ENCODE results near the gene SH3RF3. TPM values are rescaled to one million over a fixed set of nuclear protein-coding genes. Genes with fewer than 3 reads are reported as not detected.

SH3RF3 gene
- total RNA-seq, 1 donor from 2014 or later = 0.22 TPM

DNA sequence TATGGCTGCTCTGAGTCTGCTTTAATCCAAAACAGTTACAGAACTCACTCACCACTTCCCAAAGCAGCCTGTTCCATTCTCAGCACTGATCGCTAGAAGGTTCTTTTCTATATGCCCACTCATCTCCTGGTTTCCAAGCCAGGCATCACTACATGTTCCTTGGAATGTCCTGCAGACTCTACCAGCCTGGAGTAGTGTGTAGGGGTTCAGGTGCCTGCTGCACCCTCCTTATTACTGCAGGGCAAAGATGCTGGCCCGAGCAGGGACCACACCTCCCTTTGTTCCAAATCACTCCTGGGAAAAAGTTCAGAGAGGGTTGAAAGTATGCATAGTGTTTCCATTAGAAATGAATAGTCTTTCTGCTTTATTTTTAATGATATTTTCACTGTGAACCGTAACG, 196.6 kb downstream of the SH3RF3 start:
- intact Hi-C loops (cut with micrococcal nuclease) = no loop called here

DNA sequence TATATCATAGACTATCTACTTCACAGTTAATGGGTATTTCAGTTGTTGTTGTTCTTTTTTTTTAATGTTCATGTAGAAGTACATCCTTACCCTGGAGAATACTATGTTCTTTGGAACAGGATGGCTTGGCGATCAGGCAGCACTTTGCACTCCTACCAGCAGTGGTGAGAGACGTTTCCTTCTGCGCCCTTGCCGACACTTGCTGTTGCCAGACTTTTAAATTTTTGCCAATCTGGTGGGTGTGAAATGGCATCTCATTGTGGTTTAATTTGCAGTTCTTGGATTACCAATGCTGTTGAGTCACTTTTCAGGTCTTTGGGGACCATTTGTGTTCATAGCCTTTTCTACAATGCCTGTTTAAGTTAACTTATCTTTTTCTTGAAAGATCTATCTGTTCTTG, 197.3 kb downstream of the SH3RF3 start:
- intact Hi-C loops (cut with micrococcal nuclease) = no loop called here

DNA sequence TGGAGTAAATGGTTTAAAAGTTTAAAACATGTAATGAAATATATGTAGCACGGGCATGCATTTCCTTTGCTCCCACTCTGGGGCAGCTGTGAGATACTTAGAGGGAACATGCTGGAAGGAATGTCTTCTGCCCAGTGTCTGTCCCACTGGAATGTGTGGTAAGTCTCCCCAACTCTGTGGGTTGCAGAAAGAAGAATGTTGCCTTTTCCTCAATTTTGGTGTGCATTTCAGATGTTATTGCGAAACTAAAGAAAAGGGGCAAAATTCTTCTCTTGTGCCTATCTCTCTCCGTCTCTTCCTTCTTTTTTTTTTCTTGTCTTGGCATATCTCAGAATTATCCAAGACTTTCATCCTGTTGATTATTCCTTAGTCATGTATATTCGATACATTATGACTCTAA, 201.1 kb downstream of the SH3RF3 start:
- intact Hi-C loops (cut with micrococcal nuclease) = loop anchor here (5.0 to 10.0 kb wide), 3 partner anchors 185 to 295 kb away; no protein-coding TSS in a partner anchor

DNA sequence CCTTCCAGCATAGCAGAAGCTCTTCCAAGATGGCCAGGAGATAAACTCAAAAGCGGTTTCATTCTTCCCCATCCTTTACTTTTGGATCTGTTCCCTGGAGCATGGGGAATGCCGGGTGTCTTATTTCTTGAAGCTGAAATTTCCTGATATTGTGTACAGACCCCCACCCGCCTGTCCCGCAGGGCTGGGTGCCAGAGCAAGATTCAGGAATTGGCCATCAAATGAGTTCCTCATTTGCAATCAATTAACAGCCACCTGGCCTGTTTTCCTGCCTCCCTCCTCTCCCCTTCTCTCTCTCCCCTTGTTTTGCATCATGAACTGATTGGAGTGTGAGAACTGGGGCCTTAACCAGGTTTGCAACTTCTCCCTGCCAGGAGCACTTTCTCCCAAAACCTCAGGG, 202.1 kb downstream of the SH3RF3 start:
- intact Hi-C loops (cut with micrococcal nuclease) = loop anchor here (5.0 to 10.0 kb wide), 3 partner anchors 184 to 296 kb away; no protein-coding TSS in a partner anchor

DNA sequence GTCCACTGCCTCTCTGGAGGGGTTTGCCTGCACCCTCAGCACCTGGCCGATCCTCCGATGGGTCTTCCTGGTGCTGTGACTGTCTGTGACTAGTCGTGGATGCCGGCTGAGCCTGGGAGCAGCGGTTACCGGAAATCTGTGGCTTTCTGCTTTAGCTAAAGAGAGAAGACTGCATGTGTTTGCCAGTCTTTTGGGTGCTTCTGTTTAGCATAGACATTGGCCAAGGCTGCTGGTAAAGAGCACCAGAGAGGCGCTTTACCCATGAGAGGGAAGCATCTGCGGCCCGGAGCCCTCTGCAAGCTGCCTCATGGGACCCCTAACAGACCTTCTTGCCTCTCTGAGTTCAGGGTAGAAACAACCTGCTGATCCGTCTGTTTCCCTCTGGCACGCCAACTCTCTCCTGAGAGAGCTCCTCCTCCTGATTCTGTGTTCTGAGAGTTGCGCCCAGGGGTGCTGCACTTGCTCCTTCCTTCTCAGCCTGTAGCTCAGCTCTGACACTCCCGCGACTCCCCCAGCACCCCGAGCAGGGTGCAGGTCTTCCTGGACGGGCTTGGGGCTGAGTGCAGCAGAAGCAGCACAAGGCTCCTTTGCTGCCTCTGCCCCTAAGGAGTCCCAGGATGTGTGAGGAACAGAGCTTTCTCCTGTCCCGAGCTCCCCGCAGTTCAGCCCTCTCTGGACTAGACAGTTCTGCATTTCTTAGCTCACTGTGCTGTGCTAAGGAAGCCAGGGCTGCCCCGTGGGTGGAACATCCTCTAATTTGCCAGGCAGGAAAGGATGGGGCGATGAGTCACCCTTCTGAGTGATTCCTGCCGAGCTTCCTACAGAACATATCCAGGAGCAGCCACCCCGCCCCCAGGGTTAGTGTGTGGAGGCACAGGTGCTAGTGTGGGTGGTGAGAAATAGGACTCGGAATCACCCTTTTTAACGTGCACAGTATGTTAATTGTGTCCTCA, 203.2 kb downstream of the SH3RF3 start:
- intact Hi-C loops (cut with micrococcal nuclease) = loop anchor here (5.0 to 10.0 kb wide), 3 partner anchors 183 to 297 kb away; no protein-coding TSS in a partner anchor

DNA sequence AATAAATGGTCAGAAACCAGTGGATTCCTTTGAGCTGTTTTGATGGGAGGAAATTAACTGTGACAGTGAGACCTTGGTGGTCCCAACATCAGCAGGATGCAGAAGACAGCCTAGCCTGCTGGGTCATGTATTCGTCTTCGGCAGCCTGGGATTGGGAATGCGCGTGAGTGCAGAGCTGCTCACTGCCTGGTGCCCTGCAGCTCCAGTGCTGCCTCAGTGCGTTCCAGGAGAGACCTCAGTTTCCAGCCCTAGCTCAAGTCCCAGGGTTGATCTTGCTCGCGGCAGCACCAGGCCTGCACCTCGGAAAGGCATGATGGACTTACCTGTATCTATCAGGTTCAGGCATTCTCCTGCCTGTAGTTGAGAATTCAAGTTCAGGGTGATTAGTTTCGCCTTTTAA, 203.9 kb downstream of the SH3RF3 start:
- intact Hi-C loops (cut with micrococcal nuclease) = loop anchor here (5.0 to 10.0 kb wide), 3 partner anchors 182 to 298 kb away; no protein-coding TSS in a partner anchor

DNA sequence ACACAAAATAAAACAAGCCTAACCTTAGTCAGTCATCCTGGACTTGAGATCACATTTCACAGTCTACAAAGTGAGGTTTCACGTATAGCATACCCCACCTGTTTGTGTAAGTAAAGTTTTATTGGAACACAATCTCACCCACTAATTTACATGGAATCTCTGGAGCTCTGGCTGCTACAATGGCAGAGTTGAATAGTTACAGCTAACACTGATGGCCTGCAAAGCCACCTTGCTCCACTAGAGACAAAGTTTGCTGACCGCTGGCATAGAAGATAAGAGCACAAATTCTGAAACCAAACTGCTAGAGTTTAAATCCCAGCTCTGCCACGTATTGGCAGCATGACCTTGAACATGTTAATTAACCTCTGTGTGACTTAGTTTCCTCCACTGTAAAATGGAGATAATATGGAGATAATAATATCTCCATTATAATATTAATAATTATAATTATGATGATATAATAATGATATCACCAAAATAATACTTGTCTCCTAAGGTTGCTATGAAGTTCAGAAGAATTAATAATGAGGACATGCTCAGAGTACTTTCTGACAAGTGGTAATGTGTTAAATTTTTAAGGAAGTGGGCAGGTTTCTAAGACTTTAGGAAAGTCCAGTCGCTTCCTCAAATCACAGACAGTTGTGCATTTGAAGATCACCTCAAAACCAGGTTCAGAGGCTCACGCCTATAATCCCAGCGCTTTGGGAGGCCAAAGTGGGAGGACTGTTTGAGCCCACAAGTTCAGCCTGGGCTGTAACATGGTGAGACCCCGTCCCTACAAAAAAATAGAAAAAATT, 204.6 kb downstream of the SH3RF3 start:
- intact Hi-C loops (cut with micrococcal nuclease) = loop anchor here (5.0 to 10.0 kb wide), 3 partner anchors 181 to 299 kb away; no protein-coding TSS in a partner anchor

DNA sequence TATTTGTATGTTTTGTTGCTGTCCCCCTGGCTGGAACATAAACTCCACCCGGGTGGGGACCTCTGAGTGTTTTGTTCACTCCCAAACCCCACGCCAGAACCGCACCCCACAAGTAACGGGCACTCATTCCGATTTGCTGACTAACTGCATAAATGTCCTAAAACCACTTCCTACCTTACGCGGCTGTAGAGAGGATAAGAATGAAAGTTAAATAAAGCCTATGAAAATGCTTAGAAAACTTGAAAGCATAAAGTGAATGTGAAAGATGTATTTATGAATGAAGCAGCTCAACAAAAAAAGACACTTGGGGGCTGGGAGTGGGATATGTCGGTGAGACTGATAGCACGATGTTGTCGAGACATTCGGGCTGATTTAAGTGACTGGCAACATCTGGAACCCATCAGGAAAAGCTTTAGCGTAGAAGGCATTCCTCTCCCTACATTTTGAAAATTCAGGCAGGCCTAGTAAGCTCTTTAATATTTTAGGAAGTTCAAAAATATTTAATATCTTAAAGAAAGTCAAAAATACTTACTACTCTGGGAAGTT, 206.7 kb downstream of the SH3RF3 start:
- intact Hi-C loops (cut with micrococcal nuclease) = loop anchor here (1.0 to 10.0 kb wide), 4 partner anchors 14 to 301 kb away; no protein-coding TSS in a partner anchor

DNA sequence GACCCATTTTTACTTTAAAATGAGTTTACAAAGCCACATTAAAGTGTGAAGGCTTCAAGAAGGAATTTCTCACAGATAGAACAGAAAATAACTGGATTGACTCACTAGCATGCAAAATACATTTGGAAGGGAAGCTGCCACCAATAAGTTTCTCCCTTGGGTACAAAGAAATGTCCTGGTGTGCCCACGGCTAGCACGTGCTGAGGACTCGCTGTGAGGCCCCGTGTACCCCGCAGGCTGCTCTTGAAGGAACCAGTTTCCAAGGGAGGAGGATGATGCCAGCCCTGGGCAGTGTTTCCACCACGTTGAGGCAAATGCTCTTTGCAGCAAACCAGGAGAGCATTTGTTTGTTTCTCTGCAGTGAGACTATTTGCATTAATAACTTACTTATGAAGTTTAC, 207.3 kb downstream of the SH3RF3 start:
- intact Hi-C loops (cut with micrococcal nuclease) = loop anchor here (10.0 kb wide), 2 partner anchors 179 to 301 kb away; no protein-coding TSS in a partner anchor

DNA sequence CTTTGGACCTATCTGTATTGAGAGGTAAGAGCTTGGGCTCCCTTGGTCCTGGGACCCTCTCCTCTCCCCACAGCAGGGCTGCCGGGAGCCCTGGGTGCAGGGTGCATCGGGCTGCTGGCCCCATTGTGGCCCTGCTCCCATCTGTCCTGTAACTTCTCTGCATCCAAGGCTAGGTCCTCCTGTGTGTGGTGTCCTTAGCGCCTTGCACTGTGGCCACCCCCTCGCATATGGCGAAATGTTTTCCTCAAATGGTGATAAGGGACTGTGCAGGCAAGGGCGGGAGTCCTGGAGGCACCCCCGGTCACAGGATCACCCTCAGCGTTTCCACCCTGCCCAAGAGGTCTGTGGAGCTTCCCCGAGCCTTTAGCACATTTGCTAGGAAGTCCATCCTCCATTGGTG, 208.2 kb downstream of the SH3RF3 start:
- intact Hi-C loops (cut with micrococcal nuclease) = loop anchor here (10.0 kb wide), 2 partner anchors 178 to 302 kb away; no protein-coding TSS in a partner anchor

DNA sequence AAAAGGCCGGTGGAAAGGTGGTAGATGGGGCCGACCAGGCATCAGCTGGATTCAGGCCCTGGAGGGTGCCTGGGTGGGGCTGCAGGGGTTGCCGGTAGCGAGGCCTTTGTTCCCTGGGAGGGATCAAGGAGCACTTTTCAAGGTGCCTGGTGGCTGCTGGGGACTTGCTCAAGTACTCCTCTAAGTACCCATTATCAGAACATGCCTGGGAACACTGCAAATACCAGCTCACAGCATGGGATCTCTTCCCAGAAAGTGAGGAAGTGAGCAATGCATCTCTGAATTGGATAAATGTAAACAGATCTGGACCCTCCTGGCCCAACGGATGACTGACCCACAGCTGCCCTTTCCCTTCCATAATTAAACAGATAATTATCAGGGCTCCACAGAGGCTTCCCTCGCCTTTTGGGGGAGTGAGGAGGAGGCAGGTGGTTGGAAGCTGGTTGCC, 210.5 kb downstream of the SH3RF3 start:
- intact Hi-C loops (cut with micrococcal nuclease) = loop anchor here (10.0 kb wide), 2 partner anchors 175 to 305 kb away; no protein-coding TSS in a partner anchor

DNA sequence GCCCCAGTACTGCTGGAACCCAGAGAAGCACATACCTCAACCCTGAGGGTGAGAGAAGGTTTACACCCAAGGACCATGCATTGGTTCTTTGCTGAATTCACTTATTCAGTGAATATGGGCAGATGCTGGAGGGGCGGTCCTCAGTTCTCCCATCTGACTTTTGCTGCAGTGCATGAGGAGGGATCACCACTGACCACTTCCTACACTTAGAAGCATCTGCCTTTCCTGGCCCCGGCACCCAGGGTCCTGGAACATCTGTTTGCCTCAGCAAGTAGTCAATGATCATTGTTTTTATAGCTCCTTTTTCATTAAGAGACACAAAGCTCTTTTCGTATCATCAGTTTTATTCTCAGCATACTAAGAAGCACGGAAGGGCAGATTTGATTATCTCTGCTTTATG, 211.4 kb downstream of the SH3RF3 start:
- intact Hi-C loops (cut with micrococcal nuclease) = no loop called here

DNA sequence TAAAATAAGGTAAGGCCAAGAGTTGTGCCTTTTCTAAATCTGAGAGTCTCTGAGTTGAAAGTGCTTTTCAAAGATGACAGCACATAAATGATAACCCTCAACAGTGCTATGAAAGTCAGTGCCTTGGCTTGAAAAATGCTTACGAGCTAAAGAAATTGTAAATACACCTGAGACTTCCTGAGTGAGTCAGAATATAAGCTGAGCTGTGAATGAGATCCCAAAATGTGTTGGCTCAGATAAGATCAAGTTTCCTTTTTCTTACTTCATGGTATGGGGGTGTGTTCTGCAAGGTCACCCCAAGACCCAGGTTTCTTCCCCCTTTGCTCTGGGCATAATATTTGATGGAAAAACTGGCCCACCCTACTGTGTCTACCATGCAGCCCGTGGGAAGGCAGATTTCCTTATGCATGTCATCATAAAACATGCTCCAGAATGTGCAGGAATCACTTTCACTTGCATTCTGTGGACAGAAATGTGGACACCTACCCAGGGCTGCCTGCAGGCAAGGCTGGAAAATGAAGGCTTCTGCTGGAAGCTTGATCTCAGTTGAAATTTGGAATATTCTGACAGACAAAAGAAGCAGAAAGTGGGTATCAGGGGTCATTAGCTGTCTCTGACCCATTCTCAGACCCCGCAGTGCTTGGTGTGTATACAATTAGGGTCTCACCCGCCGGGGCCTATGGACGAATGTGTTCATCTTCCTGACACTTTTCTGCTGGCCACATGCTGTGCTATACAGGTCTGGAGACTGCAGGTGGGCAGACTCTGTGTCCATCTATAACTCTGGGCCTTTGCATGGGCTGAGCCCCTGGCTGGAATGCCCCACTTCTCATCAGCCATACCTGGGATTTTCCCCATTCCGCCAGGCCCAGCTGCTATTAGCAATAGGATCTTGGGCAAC, 212.6 kb downstream of the SH3RF3 start:
- intact Hi-C loops (cut with micrococcal nuclease) = loop anchor here (1.0 kb wide), 2 partner anchors 8 to 729 kb away; no protein-coding TSS in a partner anchor

DNA sequence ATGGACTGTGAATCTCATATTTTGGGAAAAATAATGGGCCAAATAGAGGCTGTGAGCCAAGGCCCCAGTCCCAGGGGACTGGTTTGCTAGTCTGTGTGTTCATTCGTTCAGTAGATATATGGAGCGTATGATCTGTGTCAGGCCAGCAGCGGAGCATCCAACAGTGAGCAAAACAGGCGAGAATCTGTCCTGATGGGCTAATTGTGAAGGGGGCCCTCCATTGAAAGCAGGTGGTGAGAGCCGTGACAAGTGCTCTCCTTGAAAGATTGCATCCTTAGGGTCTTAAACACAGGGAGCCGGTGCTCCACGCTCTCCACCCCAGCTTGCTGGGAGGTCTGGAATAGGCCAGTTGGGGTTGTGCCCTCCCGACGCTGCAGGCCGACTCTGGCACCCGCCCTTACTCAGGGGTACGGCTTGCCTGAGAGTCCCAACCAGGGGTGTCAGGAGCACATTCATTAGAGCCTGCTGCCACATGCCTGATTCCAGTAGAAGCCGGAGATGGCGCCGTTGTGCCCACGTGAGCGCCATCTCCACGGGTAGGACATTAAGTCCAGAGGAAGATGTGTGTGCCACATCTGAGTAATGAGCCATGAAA, 213.3 kb downstream of the SH3RF3 start:
- intact Hi-C loops (cut with micrococcal nuclease) = no loop called here

DNA sequence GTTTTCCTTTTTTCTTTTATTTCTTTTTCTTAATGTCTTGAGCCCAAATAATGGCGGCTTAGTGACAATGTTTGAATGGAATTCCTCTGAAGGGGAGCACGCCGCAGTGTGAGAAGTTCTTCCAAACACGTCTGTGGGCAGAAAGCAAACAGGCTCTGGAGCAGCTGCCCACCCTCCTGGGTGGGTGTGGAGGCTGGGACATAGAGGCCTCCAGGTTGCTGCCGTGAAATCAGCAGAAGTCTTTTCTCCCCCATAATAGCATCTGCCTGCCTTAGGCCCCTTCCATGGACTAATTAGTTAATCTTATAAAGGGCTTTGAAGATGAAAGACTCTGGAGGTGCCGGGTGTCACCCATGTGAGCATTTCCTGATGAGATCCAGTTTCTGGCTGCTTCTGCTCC, 213.9 kb downstream of the SH3RF3 start:
- intact Hi-C loops (cut with micrococcal nuclease) = no loop called here

DNA sequence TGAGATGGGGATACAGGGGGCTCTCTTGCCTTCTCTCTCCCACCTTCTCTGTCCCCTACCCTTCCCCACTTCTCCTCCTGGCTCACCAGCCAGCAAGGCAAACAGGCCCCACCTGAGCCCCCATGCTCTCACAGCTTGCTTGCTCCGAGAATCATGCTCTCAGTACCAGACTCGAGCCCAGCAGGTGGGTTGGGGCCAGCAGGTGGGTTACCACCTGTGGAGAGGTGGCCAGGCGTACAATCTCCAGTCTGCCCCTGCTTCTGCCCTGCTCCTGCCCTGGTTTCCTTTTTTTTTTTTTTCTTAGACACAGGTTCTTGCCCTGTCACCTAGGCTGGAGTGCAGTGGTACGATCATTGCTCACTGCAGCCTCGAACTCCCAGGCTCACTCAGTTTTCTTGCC, 214.5 kb downstream of the SH3RF3 start:
- intact Hi-C loops (cut with micrococcal nuclease) = no loop called here

DNA sequence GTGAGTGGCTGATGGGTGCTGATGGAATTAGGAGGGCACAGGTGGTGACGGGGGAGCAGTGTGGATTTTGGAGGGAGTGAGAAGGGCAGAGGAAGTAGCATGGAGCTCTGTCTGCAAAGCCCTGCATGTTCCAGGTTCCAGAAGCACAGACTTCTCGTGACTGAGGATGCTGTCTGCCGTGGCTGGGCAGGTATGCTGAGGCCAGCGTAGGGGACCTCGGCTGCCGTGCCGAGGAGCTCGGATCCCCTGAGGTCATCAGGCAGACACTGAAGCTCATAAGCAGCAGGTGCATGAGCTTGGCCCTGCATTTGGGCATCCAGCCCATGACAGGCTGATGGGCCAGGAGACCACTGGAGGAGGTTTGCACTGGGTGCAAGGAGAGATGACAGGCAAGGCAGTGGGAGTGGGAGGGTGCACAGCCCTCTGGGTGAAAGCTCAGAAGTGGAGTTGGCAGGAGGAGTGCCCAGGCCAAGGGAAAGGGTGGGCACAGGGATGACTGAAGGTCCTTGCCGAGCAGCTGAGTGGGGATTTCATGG, 215.3 kb downstream of the SH3RF3 start:
- intact Hi-C loops (cut with micrococcal nuclease) = no loop called here

DNA sequence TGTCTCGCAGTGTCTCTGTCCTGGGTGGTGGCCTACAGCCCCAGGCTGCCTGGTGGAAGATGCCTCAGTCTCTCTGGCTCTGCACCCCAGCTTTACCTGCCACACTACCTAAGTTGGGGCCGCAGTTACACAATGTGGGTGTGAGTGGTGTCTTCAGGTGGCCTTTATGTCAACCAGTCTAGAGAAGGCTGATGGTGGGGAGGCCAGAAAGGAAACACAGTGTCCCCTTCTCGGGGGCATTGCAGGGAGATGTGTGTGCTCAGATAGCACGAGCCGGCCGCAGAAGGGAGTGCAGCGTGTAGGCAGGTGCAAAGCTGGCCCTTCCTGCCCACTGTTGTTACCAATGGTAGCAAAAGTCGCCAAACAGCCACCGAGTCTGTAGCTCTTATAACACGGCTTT, 216.1 kb downstream of the SH3RF3 start:
- intact Hi-C loops (cut with micrococcal nuclease) = no loop called here
